IPS DF 6.9 (cell line): ENCODE measurements around the gene ZNF782.
"Not testable (repeated sequence)": the region's sequence is repeated elsewhere in the genome, so short reads cannot be mapped to it uniquely, and the experiment has no call there.

Experiments
- DNase-seq: peaks from one replicate; pipeline ENCODE4 v3.0.0-alpha.2; 2013; ENCODE audit warnings: low read depth, low spot score
- H3K27ac ChIP-seq: one replicate; pipeline ENCODE4 v1.5.1; 2013; ENCODE audit warnings: low read length, control low read depth
- H3K27me3 ChIP-seq: 2 replicates; pipeline ENCODE4 v1.6.1; 2013; ENCODE audit warnings: mild to moderate bottlenecking, low read length; ENCODE audit not compliant: control insufficient read depth, insufficient read depth
- H3K36me3 ChIP-seq: 2 replicates; pipeline ENCODE4 v1.6.1; 2013; ENCODE audit warnings: low read length; ENCODE audit not compliant: control insufficient read depth, insufficient read depth
- H3K4me1 ChIP-seq: 2 replicates; pipeline ENCODE4 v1.6.1; 2013; ENCODE audit warnings: low read length; ENCODE audit not compliant: control insufficient read depth, insufficient read depth
- H3K4me3 ChIP-seq: 2 replicates; pipeline ENCODE4 v1.5.1; 2013; ENCODE audit warnings: mild to moderate bottlenecking, low read length
- H3K9me3 ChIP-seq: 2 replicates; pipeline ENCODE4 v1.6.1; 2013; ENCODE audit warnings: low read length, inconsistent platforms; ENCODE audit not compliant: control insufficient read depth, insufficient read depth
- WGBS: extraction: QIAGEN DNeasy Blood & Tissue Kit; methylation state at CpG from one replicate; pipeline ENCODE4 v1.1.7; 2013; ENCODE audit warnings: mixed read lengths, missing lambda C conversion rate; ENCODE audit not compliant: insufficient read length, insufficient coverage; 5-methylcytosine and 5-hydroxymethylcytosine counted together

Gene ZNF782

GRCh38 chr9:96854651-96855273 is 448 bp upstream of the ZNF782 start:
- no CpG with 5 or more reads among the region's 16 CpGs for WGBS
- H3K36me3 ChIP-seq, result no peaks in the 10 kb centered on the region
- no peaks in the 10 kb centered on the region for H3K9me3 ChIP-seq
- no peak for DNase-seq
- no peaks in the 10 kb centered on the region for H3K27me3 ChIP-seq
- H3K4me1 ChIP-seq, result no peaks in the 10 kb centered on the region
- H3K27ac ChIP-seq, result no peak overlapping the region
- H3K4me3 ChIP-seq, result peak overlapping the region; percentile 16; the same call in 1 of the 2 replicates

DNA sequence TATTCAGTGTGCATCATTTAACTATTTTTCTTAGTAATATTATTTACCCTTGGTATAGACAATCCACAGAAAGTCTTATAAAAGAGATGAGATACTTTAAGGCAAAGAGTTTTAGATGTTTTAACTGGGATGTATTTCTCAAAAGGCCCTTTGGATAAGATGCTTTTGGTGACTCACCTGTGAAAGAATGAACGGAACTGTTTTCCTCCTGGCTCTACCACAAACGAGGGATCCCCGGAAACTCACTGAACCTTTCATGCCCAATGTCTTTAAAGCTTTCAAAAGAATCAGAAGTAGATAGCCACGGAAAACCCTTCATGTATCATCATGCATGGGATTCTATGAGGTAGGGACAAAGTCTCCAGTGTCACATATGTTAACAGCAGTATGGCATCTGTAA is 1.6 kb downstream of the ZNF782 start:
- H3K4me1 ChIP-seq, result no peaks in the 10 kb centered on the region
- H3K27ac ChIP-seq, result no peak overlapping the region
- no peak for DNase-seq
- WGBS, result no CpG with 5 or more reads among the region's 4 CpGs
- no peak overlapping the region for H3K4me3 ChIP-seq
- H3K27me3 ChIP-seq, result no peaks in the 10 kb centered on the region
- H3K36me3 ChIP-seq, result no peaks in the 10 kb centered on the region
- H3K9me3 ChIP-seq, result no peaks in the 10 kb centered on the region

DNA sequence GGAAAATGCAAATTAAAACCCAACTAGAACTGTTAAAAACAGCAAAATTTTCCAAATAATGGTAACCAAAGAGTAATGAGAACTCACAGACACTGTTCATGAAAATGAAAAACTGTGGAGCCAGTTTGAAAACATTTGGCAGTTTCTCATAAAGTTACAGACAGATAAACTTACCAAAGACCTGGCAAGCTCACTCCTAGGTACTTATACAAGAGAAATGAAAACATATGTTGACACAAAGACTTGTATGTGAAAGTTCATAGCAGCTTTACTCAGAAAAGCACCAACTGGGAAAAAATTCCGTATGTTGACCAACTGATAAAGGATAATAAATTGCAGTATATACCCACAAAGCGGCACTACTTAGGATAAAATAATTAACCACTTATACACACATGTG is 10.3 kb downstream of the ZNF782 start:
- Histone ChIP-seq H3K36me3 (no peaks in the 10 kb centered on the region), H3K27me3 (no peaks in the 10 kb centered on the region), H3K27ac (no peak overlapping the region), H3K4me3 (no peak overlapping the region), H3K9me3 (no peaks in the 10 kb centered on the region), H3K4me1 (no peaks in the 10 kb centered on the region)
- WGBS, result no CpG with 5 or more reads among the region's 2 CpGs
- no peak for DNase-seq

DNA sequence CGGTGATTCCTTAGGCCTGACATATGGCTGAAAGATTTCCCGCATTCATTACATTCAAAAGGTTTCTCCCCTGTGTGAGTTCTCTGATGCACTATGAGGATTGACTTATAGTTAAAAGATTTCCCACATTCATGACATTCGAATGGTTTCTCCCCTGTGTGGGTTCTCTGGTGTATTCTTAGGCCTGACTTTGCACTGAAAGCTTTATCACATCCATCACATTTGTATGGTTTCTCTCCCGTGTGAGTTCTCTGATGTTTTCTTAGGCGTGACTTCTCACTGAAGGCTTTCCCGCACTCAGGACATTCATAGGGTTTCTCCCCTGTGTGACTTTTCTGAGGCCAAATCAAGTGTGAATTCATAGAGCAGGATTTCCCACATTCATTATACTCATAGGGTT is 35.8 kb downstream of the ZNF782 start:
- Histone ChIP-seq H3K4me1 (no peaks in the 10 kb centered on the region), H3K4me3 (no peak overlapping the region), H3K27ac (no peak overlapping the region), H3K27me3 (no peaks in the 10 kb centered on the region), H3K36me3 (no peaks in the 10 kb centered on the region), H3K9me3 (peaks cover 6% of the 10 kb centered on the region)
- no CpG with 5 or more reads among the region's 6 CpGs for WGBS
- no peak for DNase-seq

- Histone ChIP-seq H3K27ac (no peak overlapping the region), H3K36me3 (no peaks in the 10 kb centered on the region), H3K4me3 (no peak overlapping the region), H3K9me3 (peaks cover 4% of the 10 kb centered on the region), H3K27me3 (no peaks in the 10 kb centered on the region), H3K4me1 (no peaks in the 10 kb centered on the region)
- no peak for DNase-seq
- no CpG with 5 or more reads among the region's 2 CpGs for WGBS
Observed at GRCh38 chr9:96817973-96818372, 36.3 kb downstream of the ZNF782 start.

DNA sequence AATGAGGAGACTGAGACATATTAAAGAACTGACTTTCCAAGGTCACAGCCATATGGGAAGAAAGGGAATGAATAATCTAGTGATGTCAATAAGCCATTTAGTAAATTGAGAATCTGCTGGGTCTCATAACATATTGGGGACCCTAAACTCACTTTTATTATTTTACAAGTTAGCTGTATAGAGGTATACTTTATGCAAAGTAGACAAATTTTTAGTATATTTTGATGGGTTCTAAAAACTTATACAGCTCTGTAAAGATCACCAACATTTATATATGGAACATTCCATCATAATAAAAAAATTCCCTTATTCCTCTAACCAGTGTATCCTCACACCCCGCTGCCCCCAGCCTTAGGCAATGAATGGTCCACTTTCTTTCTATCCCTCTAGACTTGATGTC is 40.7 kb downstream of the ZNF782 start:
- peaks cover 4% of the 10 kb centered on the region for H3K9me3 ChIP-seq
- WGBS, result no CpG with 5 or more reads among the region's 1 CpG

DNA sequence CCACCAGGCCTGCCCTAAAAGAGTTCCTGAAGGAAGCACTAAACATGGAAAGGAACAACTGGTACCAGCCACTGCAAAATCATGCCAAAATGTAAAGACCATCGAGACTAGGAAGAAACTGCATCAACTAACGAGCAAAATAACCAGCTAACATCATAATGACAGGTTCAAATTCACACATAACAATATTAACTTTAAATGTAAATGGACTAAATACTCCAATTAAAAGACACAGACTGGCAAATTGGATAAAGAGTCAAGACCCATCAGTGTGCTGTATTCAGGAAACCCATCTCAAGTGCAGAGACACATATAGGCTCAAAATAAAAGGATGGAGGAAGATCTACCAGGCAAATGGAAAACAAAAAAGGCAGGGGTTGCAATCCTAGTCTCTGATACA is 55.4 kb downstream of the ZNF782 start:
- not testable (repeated sequence) for H3K27me3 ChIP-seq, H3K36me3 ChIP-seq, H3K4me3 ChIP-seq, H3K27ac ChIP-seq, H3K4me1 ChIP-seq, DNase-seq
- WGBS, result no CpG with 5 or more reads among the region's 2 CpGs
- peaks cover 13% of the 10 kb centered on the region for H3K9me3 ChIP-seq

More for the DNA sequence above, 40.7 kb downstream of the ZNF782 start:
- Histone ChIP-seq H3K4me1 (no peaks in the 10 kb centered on the region), H3K27me3 (no peaks in the 10 kb centered on the region), H3K36me3 (no peaks in the 10 kb centered on the region), H3K27ac (no peak overlapping the region), H3K4me3 (no peak overlapping the region)
- no peak for DNase-seq

- no peak overlapping the region for H3K4me3 ChIP-seq
- DNase-seq, result no peak
- H3K9me3 ChIP-seq, result no peaks in the 10 kb centered on the region
- peaks cover 1% of the 10 kb centered on the region; the same call in 1 of the 2 replicates for H3K4me1 ChIP-seq
- no CpG with 5 or more reads among the region's 3 CpGs for WGBS
- H3K27ac ChIP-seq, result no peak overlapping the region
- H3K36me3 ChIP-seq, result no peaks in the 10 kb centered on the region
- H3K27me3 ChIP-seq, result no peaks in the 10 kb centered on the region
Observed at GRCh38 chr9:96784021-96784420, 70.3 kb downstream of the ZNF782 start.

DNA sequence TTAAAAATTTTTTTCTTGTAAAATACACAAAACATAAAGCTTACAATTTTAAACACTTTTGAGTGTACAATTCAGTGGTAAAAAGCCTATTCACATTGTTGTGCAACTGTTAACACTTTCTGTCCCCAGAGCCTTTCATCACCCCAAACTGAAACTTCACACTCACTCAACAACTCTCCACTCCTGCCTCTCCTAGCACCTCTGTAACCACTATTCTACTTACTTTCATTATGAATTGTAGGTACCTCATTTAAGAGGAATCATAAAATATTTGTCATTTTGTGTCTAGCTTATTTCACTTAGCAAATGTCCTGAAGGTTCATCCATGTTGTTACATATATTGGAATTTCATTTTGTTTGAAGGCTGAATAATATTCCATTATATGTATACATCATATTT is 72.1 kb downstream of the ZNF782 start:
- no peak for DNase-seq
- Histone ChIP-seq H3K27me3 (no peaks in the 10 kb centered on the region), H3K9me3 (no peaks in the 10 kb centered on the region), H3K4me1 (peaks cover 1% of the 10 kb centered on the region; the same call in 1 of the 2 replicates), H3K4me3 (no peak overlapping the region), H3K27ac (no peak overlapping the region), H3K36me3 (no peaks in the 10 kb centered on the region)

DNA sequence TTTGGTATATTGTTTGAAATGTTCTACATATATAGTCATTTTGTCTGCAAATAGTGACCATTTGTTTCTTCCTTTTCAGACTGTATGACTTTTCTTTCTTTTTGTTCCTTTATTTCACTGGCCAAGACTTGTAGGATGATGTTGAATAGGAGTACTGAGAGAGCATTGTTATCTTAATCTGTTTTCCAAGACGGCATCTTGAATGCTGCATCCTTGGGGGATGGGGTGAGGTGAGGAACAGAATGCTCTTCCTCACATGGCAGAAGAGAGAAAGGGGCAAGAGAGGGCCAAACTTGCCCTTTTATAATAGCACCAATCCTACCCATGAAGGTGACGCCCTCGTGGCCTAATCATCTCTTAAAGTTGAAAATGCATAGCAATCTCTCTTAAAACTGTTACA is 72.8 kb downstream of the ZNF782 start:
- no peaks in the 10 kb centered on the region for H3K36me3 ChIP-seq
- no peak for DNase-seq
- H3K9me3 ChIP-seq, result no peaks in the 10 kb centered on the region
- H3K27ac ChIP-seq, result no peak overlapping the region
- H3K4me1 ChIP-seq, result peaks cover 1% of the 10 kb centered on the region; the same call in 1 of the 2 replicates
- no peaks in the 10 kb centered on the region for H3K27me3 ChIP-seq
- WGBS, result no CpG with 5 or more reads among the region's 3 CpGs
- H3K4me3 ChIP-seq, result no peak overlapping the region

GRCh38 chr9:96779089-96779488 is 75.2 kb downstream of the ZNF782 start:
- Histone ChIP-seq H3K36me3 (peaks cover 4% of the 10 kb centered on the region; the same call in 1 of the 2 replicates), H3K9me3 (no peaks in the 10 kb centered on the region), H3K4me1 (peaks cover 1% of the 10 kb centered on the region; the same call in 1 of the 2 replicates), H3K27me3 (no peaks in the 10 kb centered on the region), H3K4me3 (no peak overlapping the region), H3K27ac (no peak overlapping the region)
- no peak for DNase-seq
- WGBS, result no CpG with 5 or more reads among the region's 2 CpGs
